H1 (cell line): Measurements from ENCODE around the gene PEX12. TPM values are rescaled to one million over a fixed set of nuclear protein-coding genes. Genes with fewer than 3 reads are reported as not detected.
"Not testable (repeated sequence)": the region's sequence is repeated elsewhere in the genome, so short reads cannot be mapped to it uniquely, and the experiment has no call there.

Source experiments
- CTCF ChIA-PET: fragments of 300-600 bp; sonication (Branson Sonifier 250); formaldehyde crosslinking; loops from one replicate; lab custom pipeline; 2021; ENCODE audit not compliant: partially characterized antibody; lab: Charles Lee
- POLR2A ChIA-PET: fragments of 300-600 bp; sonication (Branson Sonifier 250); formaldehyde crosslinking; loops from one replicate; lab custom pipeline; 2021; ENCODE audit warnings: inconsistent platforms; ENCODE audit not compliant: partially characterized antibody; lab: Charles Lee
- DNase-seq, 2 experiments: peaks; one replicate each; pipeline versions ENCODE4 v3.0.0 to v3.0.0-alpha.2; 2010 to 2022; ENCODE audit warnings: low spot score in 2 of 2, low read depth in 1 of 2, mixed read lengths in 1 of 2
- FAIRE-seq: peaks from 2 replicates; lab custom pipeline; 2011; peaks lifted over from hg19 to GRCh38; lab: Jason Lieb, UNC
- H2AFZ ChIP-seq: 2 replicates; pipeline ENCODE4 v1.8.1; 2012; ENCODE audit warnings: low read length, inconsistent platforms
- H2AK5ac ChIP-seq: 2 replicates; pipeline ENCODE4 v1.6.1; 2013; ENCODE audit warnings: low read depth, low read length
- H2BK120ac ChIP-seq: replicated peaks from 2 replicates; pipeline ENCODE3; 2013; ENCODE audit warnings: low read depth, low read length, inconsistent platforms
- H2BK12ac ChIP-seq: 2 replicates; pipeline ENCODE4 v1.6.1; 2013; ENCODE audit warnings: low read depth, low read length
- H2BK15ac ChIP-seq: 2 replicates; pipeline ENCODE4 v1.6.1; 2013; ENCODE audit warnings: low read length
- H2BK20ac ChIP-seq: 2 replicates; pipeline ENCODE4 v1.6.1; 2013; ENCODE audit warnings: low read length
- H2BK5ac ChIP-seq: 2 replicates; pipeline ENCODE4 v1.6.1; 2013; ENCODE audit warnings: low read depth, low read length
- H3K14ac ChIP-seq: 2 replicates; pipeline ENCODE4 v1.6.1; 2013; ENCODE audit warnings: inconsistent platforms; ENCODE audit not compliant: insufficient read length
- H3K18ac ChIP-seq: 2 replicates; pipeline ENCODE4 v1.6.1; 2013; ENCODE audit warnings: low read length; ENCODE audit errors: extremely low read depth
- H3K23ac ChIP-seq: 2 replicates; pipeline ENCODE4 v1.6.1; 2013; ENCODE audit warnings: inconsistent platforms; ENCODE audit not compliant: insufficient read length
- H3K23me2 ChIP-seq: 2 replicates; pipeline ENCODE4 v1.6.1; 2013; ENCODE audit warnings: low read depth, low read length
- H3K27ac ChIP-seq: 2 replicates; pipeline ENCODE4 v1.6.1; 2011; ENCODE audit warnings: low read depth, low read length, inconsistent platforms
- H3K27me3 ChIP-seq, 4 experiments: replicated peaks in 1 of 4; 1 replicate in 1 of 4; 2 replicates in 3 of 4; pipeline versions ENCODE4 v1.6.1 to v1.8.1; 2011 to 2013; ENCODE audit warnings: low read length in 3 of 4, mild to moderate bottlenecking in 3 of 4, inconsistent platforms in 2 of 4, mixed read lengths in 2 of 4, moderate library complexity in 1 of 4; ENCODE audit not compliant: control insufficient read depth in 3 of 4, insufficient read depth in 3 of 4; ENCODE audit errors: extremely low read depth in 1 of 4
- H3K36me3 ChIP-seq, 4 experiments: 2 replicates each; pipeline versions ENCODE4 v1.6.1 to v1.8.1; 2011 to 2013; ENCODE audit warnings: mild to moderate bottlenecking in 4 of 4, low read length in 3 of 4, moderate library complexity in 2 of 4, control low read depth in 1 of 4, inconsistent platforms in 1 of 4; ENCODE audit not compliant: insufficient read depth in 4 of 4, control insufficient read depth in 2 of 4
- H3K4ac ChIP-seq: replicated peaks from 2 replicates; pipeline ENCODE3; 2013; ENCODE audit warnings: low read length, low read depth, mixed read lengths, inconsistent platforms; ENCODE audit not compliant: insufficient read length
- H3K4me1 ChIP-seq, 4 experiments: replicated peaks in 1 of 4; 1 replicate in 1 of 4; 2 replicates in 3 of 4; pipeline versions ENCODE4 v1.6.1 to v1.8.1; 2011 to 2013; ENCODE audit warnings: low read length in 3 of 4, inconsistent platforms in 2 of 4, mixed read lengths in 1 of 4; ENCODE audit not compliant: insufficient read depth in 4 of 4, control insufficient read depth in 3 of 4
- H3K4me2 ChIP-seq, 2 experiments: 2 replicates each; pipeline versions ENCODE4 v1.6.1 to v1.8.1; 2011 to 2013; ENCODE audit warnings: low read depth in 2 of 2, low read length in 2 of 2, control low read depth in 1 of 2, inconsistent platforms in 1 of 2, mild to moderate bottlenecking in 1 of 2; ENCODE audit not compliant: insufficient read depth in 1 of 2
- H3K4me3 ChIP-seq, 4 experiments: fragments of 200-600, 300-600 bp in 1 of 4; sonication (generic), shearing (Covaris generic), sonication (Bioruptor Twin) in 1 of 4; 2 replicates each; pipeline versions ENCODE4 v1.5.1 to v1.8.1; 2011 to 2016; ENCODE audit warnings: low read length in 4 of 4, low read depth in 3 of 4, control low read depth in 2 of 4, inconsistent platforms in 2 of 4, mild to moderate bottlenecking in 2 of 4, mixed read lengths in 1 of 4, moderate library complexity in 1 of 4; ENCODE audit not compliant: insufficient read depth in 2 of 4; ENCODE audit errors: extremely low read depth in 1 of 4
- H3K56ac ChIP-seq: replicated peaks from 2 replicates; pipeline ENCODE3; 2013; ENCODE audit warnings: low read depth, mild to moderate bottlenecking, mixed read lengths, low read length, inconsistent platforms; ENCODE audit not compliant: insufficient read length
- H3K79me1 ChIP-seq: 2 replicates; pipeline ENCODE4 v1.6.1; 2013; ENCODE audit warnings: low read depth, low read length, control low read depth
- H3K79me2 ChIP-seq, 2 experiments: 2 replicates each; pipeline versions ENCODE4 v1.6.1 to v1.8.1; 2012 to 2013; ENCODE audit warnings: low read length in 2 of 2, mild to moderate bottlenecking in 2 of 2, inconsistent platforms in 1 of 2; ENCODE audit not compliant: insufficient read depth in 2 of 2, control insufficient read depth in 1 of 2
- H3K9ac ChIP-seq, 4 experiments: replicated peaks in 1 of 4; 1 replicate in 1 of 4; 2 replicates in 3 of 4; pipeline versions ENCODE4 v1.6.1 to v1.8.1; 2011 to 2013; ENCODE audit warnings: low read depth in 3 of 4, low read length in 3 of 4, control low read depth in 2 of 4, mild to moderate bottlenecking in 2 of 4, moderate library complexity in 2 of 4, inconsistent platforms in 1 of 4; ENCODE audit errors: extremely low read depth in 1 of 4
- H3K9me3 ChIP-seq, 2 experiments: 2 replicates each; pipeline versions ENCODE4 v1.6.1 to v1.8.1; 2012 to 2013; ENCODE audit warnings: mild to moderate bottlenecking in 2 of 2, moderate library complexity in 2 of 2, control low read depth in 1 of 2, inconsistent platforms in 1 of 2, low read depth in 1 of 2, low read length in 1 of 2, mixed read lengths in 1 of 2; ENCODE audit not compliant: insufficient read depth in 2 of 2
- H4K20me1 ChIP-seq, 2 experiments: replicated peaks in 1 of 2; 2 replicates each; pipeline versions ENCODE3 to v1.8.1; 2011 to 2013; ENCODE audit warnings: inconsistent platforms in 2 of 2, low read length in 2 of 2, mild to moderate bottlenecking in 1 of 2; ENCODE audit not compliant: insufficient read depth in 2 of 2, control insufficient read depth in 1 of 2
- H4K5ac ChIP-seq: 2 replicates; pipeline ENCODE4 v1.6.1; 2013; ENCODE audit warnings: low read length, low read depth, mixed read lengths, inconsistent platforms; ENCODE audit not compliant: insufficient read length
- H4K8ac ChIP-seq: 2 replicates; pipeline ENCODE4 v1.8.0; 2013; ENCODE audit warnings: mild to moderate bottlenecking, moderate library complexity, low read length, inconsistent platforms; ENCODE audit not compliant: insufficient read depth; ENCODE audit errors: extremely low read depth
- H4K91ac ChIP-seq: replicated peaks from 2 replicates; pipeline ENCODE3; 2013; ENCODE audit warnings: low read length, mixed read lengths, inconsistent platforms; ENCODE audit not compliant: insufficient read length
- WGBS, 2 experiments: shearing (Covaris generic) in 1 of 2; methylation state at CpG; one replicate each; pipeline versions ENCODE4 v1.1.6 to v1.1.7; 2013 to 2015; ENCODE audit warnings: low lambda C conversion rate in 2 of 2, mixed read lengths in 2 of 2, inconsistent platforms in 1 of 2, low coverage in 1 of 2, missing lambda C conversion rate in 1 of 2; ENCODE audit not compliant: insufficient replicate concordance in 2 of 2, insufficient coverage in 1 of 2, insufficient read length in 1 of 2; ENCODE audit errors: extremely low coverage in 1 of 2, missing lambda C conversion rate in 1 of 2; 5-methylcytosine and 5-hydroxymethylcytosine counted together
- polyA plus RNA-seq, 7 experiments: library from polyadenylated mRNA; depleted of rRNA in 3 of 7; stranded (reverse) in 5 of 7; unstranded in 2 of 7; fragments of >200 nt in 5 of 7; fragments of 200-250 nt in 2 of 7; gene quantifications; 1 replicate in 5 of 7; 2 replicates in 1 of 7; 4 replicates in 1 of 7; pipeline versions ENCODE4 v1.2.1 to v1.2.3, GENCODE V29; 2011 to 2013; ENCODE audit warnings: missing spikeins in 2 of 7, mixed read lengths in 2 of 7
- total RNA-seq: library from RNA; stranded (reverse); fragmentation: NEBNext Ultra II Directional; extraction: Animal tissue kit (Norgen Biotek cat#: 25700); gene quantifications from 2 replicates; pipeline ENCODE4 v1.2.1, GENCODE V29; 2021

Gene PEX12
- total and polyA plus RNA-seq, 2 of the 8 experiments (the other 6 are each of a cell fraction or from before 2014, with no cell fraction given), result 3.0 to 5.9 TPM

GRCh38 chr17:35563181-35563580, 15.2 kb downstream of the PEX12 start:
- H3K9ac ChIP-seq, H3K4ac ChIP-seq, H3K23ac ChIP-seq, FAIRE-seq, H3K56ac ChIP-seq, H3K27me3 ChIP-seq, H3K79me2 ChIP-seq, H4K5ac ChIP-seq, H2BK20ac ChIP-seq, H3K27ac ChIP-seq, H3K18ac ChIP-seq, H3K14ac ChIP-seq, H2BK15ac ChIP-seq, H3K36me3 ChIP-seq, H3K9me3 ChIP-seq, H3K4me3 ChIP-seq, DNase-seq, H3K79me1 ChIP-seq, H3K23me2 ChIP-seq, H3K4me2 ChIP-seq, H4K91ac ChIP-seq, H2BK5ac ChIP-seq, H4K20me1 ChIP-seq, H2AK5ac ChIP-seq, H3K4me1 ChIP-seq, H2AFZ ChIP-seq, H2BK120ac ChIP-seq, H4K8ac ChIP-seq, H2BK12ac ChIP-seq: not testable (repeated sequence)
- ChIA-PET CTCF (interaction anchor here (1.2 to 1.5 kb wide), 2 partner anchors 24 to 26 kb away, joined by 3 to 4 read pairs; partner anchors contain the start of gene SLFN12L), POLR2A (interaction anchor here (0.9 to 2.6 kb wide), 2 partner anchors 15 to 28 kb away, joined by 3 to 7 read pairs; partner anchors contain the start of gene PEX12)
- 88% methylated on average over 16 of the region's 16 CpGs; no CpG with 5 or more reads in 1 of the 2 experiments for WGBS, 2 experiments
